Hepatocyte (in vitro differentiated cells): ENCODE data around the gene ZC3H11A. TPM values are rescaled to one million over a fixed set of nuclear protein-coding genes. Genes with fewer than 3 reads are reported as not detected.
A peak's percentile ranks its signal among the peaks of the same experiment; 100 is the strongest.

Experiments used
- DNase-seq: peaks from one replicate; pipeline ENCODE4 v3.0.0-alpha.2; 2016; ENCODE audit warnings: low spot score
- H2AFZ ChIP-seq: fragments of 200-600 bp; sonication (generic); 2 replicates; pipeline ENCODE4 v1.6.0; 2016; ENCODE audit warnings: antibody characterized with exemption, mild to moderate bottlenecking
- H3K27ac ChIP-seq: fragments of 200-600 bp; sonication (generic); 2 replicates; pipeline ENCODE4 v1.5.1; 2016; ENCODE audit warnings: mild to moderate bottlenecking
- H3K27me3 ChIP-seq: fragments of 200-600 bp; sonication (generic); 2 replicates; pipeline ENCODE4 v1.6.1; 2016
- H3K36me3 ChIP-seq: fragments of 200-600 bp; sonication (generic); replicated peaks from 2 replicates; pipeline ENCODE4 v1.5.1; 2016; ENCODE audit warnings: low read depth; ENCODE audit not compliant: insufficient read depth
- H3K4me1 ChIP-seq: fragments of 200-600 bp; sonication (generic); 2 replicates; pipeline ENCODE4 v1.5.1; 2016; ENCODE audit warnings: mild to moderate bottlenecking, moderate library complexity; ENCODE audit not compliant: insufficient read depth
- H3K4me2 ChIP-seq: fragments of 200-600 bp; sonication (generic); 2 replicates; pipeline ENCODE4 v1.6.0; 2016
- H3K4me3 ChIP-seq: fragments of 200-600 bp; sonication (generic); 2 replicates; pipeline ENCODE4 v1.5.1; 2016; ENCODE audit warnings: mild to moderate bottlenecking
- H3K79me2 ChIP-seq: fragments of 200-600 bp; sonication (generic); 2 replicates; pipeline ENCODE4 v1.6.0; 2017; ENCODE audit warnings: mild to moderate bottlenecking
- H3K9me2 ChIP-seq: fragments of 200-600 bp; sonication (generic); replicated peaks from 2 replicates; pipeline ENCODE4 v1.6.0; 2017; ENCODE audit warnings: mild to moderate bottlenecking; ENCODE audit not compliant: insufficient read depth
- H3K9me3 ChIP-seq: fragments of 200-600 bp; sonication (generic); 2 replicates; pipeline ENCODE4 v1.5.1; 2016; ENCODE audit warnings: low read depth, mild to moderate bottlenecking
- H4K20me1 ChIP-seq: fragments of 200-600 bp; sonication (generic); 2 replicates; pipeline ENCODE4 v1.6.0; 2016; ENCODE audit warnings: mild to moderate bottlenecking; ENCODE audit not compliant: insufficient read depth, poor library complexity, severe bottlenecking
- CTCF ChIP-seq: fragments of 200-600 bp; sonication (generic); IDR thresholded peaks from 2 replicates; pipeline ENCODE4 v1.5.1; 2016; ENCODE audit warnings: antibody characterized with exemption, mild to moderate bottlenecking; ENCODE audit not compliant: poor library complexity
- EZH2 ChIP-seq: fragments of 200-600 bp; sonication (generic); IDR thresholded peaks from 2 replicates; pipeline ENCODE4 v1.6.1; 2016; ENCODE audit warnings: antibody characterized with exemption, mild to moderate bottlenecking, borderline replicate concordance
- EZH2phosphoT487 ChIP-seq: fragments of 200-600 bp; sonication (generic); IDR thresholded peaks from one replicate; pipeline ENCODE4 v1.6.1; 2018; ENCODE audit warnings: antibody characterized with exemption, mild to moderate bottlenecking, low read depth, moderate library complexity; ENCODE audit not compliant: unreplicated experiment, severe bottlenecking
- WGBS: methylation state at CpG from one replicate; pipeline ENCODE4 v1.1.6; 2016; ENCODE audit warnings: low lambda C conversion rate; ENCODE audit errors: missing lambda C conversion rate; 5-methylcytosine and 5-hydroxymethylcytosine counted together
- polyA plus RNA-seq: library from polyadenylated mRNA; unstranded; fragments of >200 nt; fragmentation: Nextera tagmentation; extraction: Ambion mirVana; gene quantifications from 2 replicates; pipeline ENCODE4 v1.2.1, GENCODE V29; 2016
- total RNA-seq: library from RNA; depleted of rRNA; stranded (reverse); fragments of >200 nt; gene quantifications from 2 replicates; pipeline ENCODE4 v1.2.3, GENCODE V29; 2014

The ZC3H11A gene
- total and polyA plus RNA-seq, 2 experiments from 2014 or later: 34.9 to 120 TPM

GRCh38 chr1:203794764-203795440 lies 521 bp upstream of the ZC3H11A start:
- Histone ChIP-seq H3K9me2 (no peaks in the 10 kb centered on the region), H2AFZ (peak overlapping the region; percentile 91), H3K36me3 (peaks cover 3% of the 10 kb centered on the region), H4K20me1 (peaks cover 35% of the 10 kb centered on the region), H3K79me2 (peaks cover 40% of the 10 kb centered on the region), H3K27me3 (no peaks in the 10 kb centered on the region), H3K4me3 (peak overlapping the region; percentile 11), H3K4me2 (peak overlapping the region; percentile 68), H3K27ac (peak overlapping the region; percentile 73), H3K4me1 (peaks cover 17% of the 10 kb centered on the region), H3K9me3 (no peaks in the 10 kb centered on the region)
- 75% methylated on average over 19 of the region's 19 CpGs for WGBS
- no peak for DNase-seq
- no peak for TF ChIP-seq EZH2phosphoT487
- no peak for TF ChIP-seq EZH2
- TF ChIP-seq CTCF: no peak

GRCh38 chr1:203796236-203796605 lies 798 bp downstream of the ZC3H11A start:
- H3K27ac ChIP-seq: peak overlapping the region; percentile 97
- H3K79me2 ChIP-seq: peaks cover 53% of the 10 kb centered on the region
- peaks cover 48% of the 10 kb centered on the region for H4K20me1 ChIP-seq
- peaks cover 17% of the 10 kb centered on the region for H3K4me1 ChIP-seq
- DNase-seq: peak; percentile 43
- WGBS: 1% methylated on average over 12 of the region's 12 CpGs
- no peak for TF ChIP-seq EZH2phosphoT487
- no peak for TF ChIP-seq CTCF
- TF ChIP-seq EZH2: no peak
- H3K4me3 ChIP-seq: peak overlapping the region; percentile 86
- H3K9me3 ChIP-seq: no peaks in the 10 kb centered on the region
- H3K9me2 ChIP-seq: no peaks in the 10 kb centered on the region
- peaks cover 3% of the 10 kb centered on the region for H3K36me3 ChIP-seq
- no peak overlapping the region for H2AFZ ChIP-seq
- H3K27me3 ChIP-seq: no peaks in the 10 kb centered on the region
- H3K4me2 ChIP-seq: peak overlapping the region; percentile 86

GRCh38 chr1:203797216-203797615 lies 1.8 kb downstream of the ZC3H11A start:
- no peaks in the 10 kb centered on the region for H3K27me3 ChIP-seq
- H3K36me3 ChIP-seq: peaks cover 3% of the 10 kb centered on the region
- H3K4me1 ChIP-seq: peaks cover 17% of the 10 kb centered on the region
- no peak overlapping the region for H2AFZ ChIP-seq
- H3K9me3 ChIP-seq: no peaks in the 10 kb centered on the region
- 98% methylated on average over 2 of the region's 2 CpGs for WGBS
- H3K4me3 ChIP-seq: peak overlapping the region; percentile 86
- H3K79me2 ChIP-seq: peaks cover 63% of the 10 kb centered on the region
- TF ChIP-seq EZH2phosphoT487 (no peak), EZH2 (no peak)
- H3K27ac ChIP-seq: peak overlapping the region; percentile 97
- H4K20me1 ChIP-seq: peaks cover 58% of the 10 kb centered on the region
- no peak for DNase-seq
- H3K9me2 ChIP-seq: no peaks in the 10 kb centered on the region
- peak overlapping the region; percentile 86 for H3K4me2 ChIP-seq

GRCh38 chr1:203797948-203798655 lies 2.7 kb downstream of the ZC3H11A start:
- Histone ChIP-seq H2AFZ (no peak overlapping the region), H3K4me2 (peak overlapping the region; percentile 86), H3K4me3 (no peak overlapping the region), H3K36me3 (peaks cover 3% of the 10 kb centered on the region), H3K4me1 (peaks cover 17% of the 10 kb centered on the region), H3K9me3 (no peaks in the 10 kb centered on the region), H3K27ac (no peak overlapping the region), H3K27me3 (no peaks in the 10 kb centered on the region), H3K9me2 (no peaks in the 10 kb centered on the region), H3K79me2 (peaks cover 72% of the 10 kb centered on the region), H4K20me1 (peaks cover 65% of the 10 kb centered on the region)
- DNase-seq: peak; percentile 27
- TF ChIP-seq EZH2: no peak
- peak; percentile 9 for TF ChIP-seq CTCF
- WGBS: 94% methylated on average over 6 of the region's 6 CpGs
